SK-N-SH (cell line): ENCODE results near the gene PTPRG. TPM values are rescaled to one million over a fixed set of nuclear protein-coding genes. Genes with fewer than 3 reads are reported as not detected.

Experiments used
- CTCF ChIA-PET: fragments of 300-600, 350-600 bp; formaldehyde crosslinking; extraction: SDS; loops from one replicate; lab custom pipeline; 2021; lab: Yijun Ruan, JAX
- POLR2A ChIA-PET: fragments of 350-600 bp; sonication (Branson Sonifier 250); formaldehyde crosslinking; extraction: SDS; loops from one replicate; lab custom pipeline; 2020; ENCODE audit warnings: antibody characterized with exemption, inconsistent platforms; lab: Yijun Ruan, JAX
- DNase-seq: peaks from one replicate; pipeline ENCODE4 v3.0.0; 2012
- H2AFZ ChIP-seq: fragments of 200-600 bp; sonication (generic); 2 replicates; pipeline ENCODE4 v1.8.1; 2016; ENCODE audit warnings: antibody characterized with exemption, mild to moderate bottlenecking, low read depth
- H3F3A ChIP-seq: fragments of 200-600 bp; sonication (generic); replicated peaks from 2 replicates; pipeline ENCODE3; 2016; ENCODE audit warnings: antibody characterized with exemption, mild to moderate bottlenecking; ENCODE audit not compliant: insufficient read depth
- H3K27ac ChIP-seq, 2 experiments: fragments of 200-500 bp in 1 of 2; fragments of 200-600 bp in 1 of 2; sonication (Bioruptor generic) in 1 of 2; sonication (generic), shearing (Covaris generic) in 1 of 2; 2 replicates each; pipeline versions ENCODE4 v1.5.1 to v1.6.1; 2014 to 2016; ENCODE audit warnings: low read depth in 2 of 2, inconsistent platforms in 1 of 2, low read length in 1 of 2, mild to moderate bottlenecking in 1 of 2, mixed read lengths in 1 of 2
- H3K27me3 ChIP-seq: fragments of 200-600 bp; sonication (generic), shearing (Covaris generic); 2 replicates; pipeline ENCODE4 v1.6.1; 2016; ENCODE audit warnings: mixed run types; ENCODE audit not compliant: insufficient read depth
- H3K36me3 ChIP-seq, 2 experiments: fragments of 200-500 bp in 1 of 2; fragments of 200-600 bp in 1 of 2; sonication (Bioruptor generic) in 1 of 2; sonication (generic) in 1 of 2; replicated peaks in 1 of 2; 2 replicates each; pipeline versions ENCODE3 to v1.5.1; 2014 to 2016; ENCODE audit warnings: low read length in 1 of 2, mild to moderate bottlenecking in 1 of 2; ENCODE audit not compliant: insufficient read depth in 2 of 2, control insufficient read depth in 1 of 2
- H3K4me1 ChIP-seq, 2 experiments: fragments of 200-500 bp in 1 of 2; fragments of 200-600 bp in 1 of 2; sonication (Bioruptor generic) in 1 of 2; sonication (generic), shearing (Covaris generic) in 1 of 2; 2 replicates each; pipeline versions ENCODE4 v1.5.1 to v1.6.1; 2014 to 2016; ENCODE audit warnings: low read depth in 1 of 2, low read length in 1 of 2, mixed run types in 1 of 2; ENCODE audit not compliant: insufficient read depth in 2 of 2, control insufficient read depth in 1 of 2
- H3K4me2 ChIP-seq: fragments of 200-600 bp; sonication (generic), shearing (Covaris generic); 2 replicates; pipeline ENCODE4 v1.6.1; 2017; ENCODE audit warnings: mixed run types
- H3K4me3 ChIP-seq, 2 experiments: fragments of 200-500 bp in 1 of 2; fragments of 200-600 bp in 1 of 2; sonication (Bioruptor generic) in 1 of 2; sonication (generic), shearing (Covaris generic) in 1 of 2; 2 replicates each; pipeline versions ENCODE4 v1.5.1 to v1.8.1; 2014 to 2016; ENCODE audit warnings: low read depth in 2 of 2, inconsistent platforms in 1 of 2, low read length in 1 of 2, mild to moderate bottlenecking in 1 of 2, mixed read lengths in 1 of 2, moderate library complexity in 1 of 2
- H3K79me2 ChIP-seq: fragments of 200-600 bp; sonication (generic); 2 replicates; pipeline ENCODE4 v1.8.1; 2017; ENCODE audit warnings: mild to moderate bottlenecking; ENCODE audit not compliant: insufficient read depth
- H3K9ac ChIP-seq: fragments of 200-600 bp; sonication (generic); 2 replicates; pipeline ENCODE4 v1.6.1; 2017; ENCODE audit warnings: mixed run types
- H3K9me2 ChIP-seq: fragments of 200-600 bp; sonication (generic); 2 replicates; pipeline ENCODE4 v1.6.1; 2017; ENCODE audit warnings: mixed run types
- H3K9me3 ChIP-seq: fragments of 200-600 bp; sonication (generic); 2 replicates; pipeline ENCODE4 v1.6.1; 2017; ENCODE audit warnings: mixed run types, mild to moderate bottlenecking, moderate library complexity
- H4K20me1 ChIP-seq: fragments of 200-600 bp; sonication (generic); 2 replicates; pipeline ENCODE4 v1.6.1; 2017; ENCODE audit warnings: mild to moderate bottlenecking, mixed run types; ENCODE audit not compliant: insufficient read depth
- CHD2 ChIP-seq: fragments of 150-350 bp; IDR thresholded peaks from 2 replicates; pipeline ENCODE4 v1.6.1; 2018; ENCODE audit warnings: low read length; ENCODE audit not compliant: partially characterized antibody
- ELF1 ChIP-seq: IDR thresholded peaks from 2 replicates; pipeline ENCODE4 v1.4.0; 2012
- EZH2phosphoT487 ChIP-seq: fragments of 200-600 bp; sonication (generic); IDR thresholded peaks from 2 replicates; pipeline ENCODE4 v1.6.1; 2017; ENCODE audit warnings: low read depth, mixed run types, mild to moderate bottlenecking, antibody characterized with exemption, moderate library complexity, borderline replicate concordance
- FOSL2 ChIP-seq: IDR thresholded peaks from 2 replicates; pipeline ENCODE4 v1.4.0; 2012; ENCODE audit warnings: low read depth, mild to moderate bottlenecking, moderate library complexity, borderline replicate concordance
- FOXJ3 ChIP-seq: sonication (generic); formaldehyde crosslinking; IDR thresholded peaks from 2 replicates; pipeline ENCODE4 v1.5.1; 2020; ENCODE audit warnings: mild to moderate bottlenecking, missing genetic modification reagents
- FOXM1 ChIP-seq: IDR thresholded peaks from 2 replicates; pipeline ENCODE4 v1.4.0; 2012; ENCODE audit warnings: low read depth, mild to moderate bottlenecking
- GABPA ChIP-seq: IDR thresholded peaks from 2 replicates; pipeline ENCODE4 v1.4.0; 2012; ENCODE audit warnings: low read depth, mild to moderate bottlenecking
- GATA2 ChIP-seq: sonication (generic); formaldehyde crosslinking; IDR thresholded peaks from 2 replicates; pipeline ENCODE4 v1.5.0; 2020; ENCODE audit warnings: mild to moderate bottlenecking, missing genetic modification reagents
- JUND ChIP-seq: IDR thresholded peaks from 2 replicates; pipeline ENCODE4 v1.4.0; 2012
- MAX ChIP-seq: IDR thresholded peaks from 2 replicates; pipeline ENCODE4 v1.4.0; 2012; ENCODE audit warnings: low read depth
- MEF2A ChIP-seq: IDR thresholded peaks from 2 replicates; pipeline ENCODE4 v1.4.0; 2012; ENCODE audit warnings: low read depth, borderline replicate concordance
- NRF1 ChIP-seq: IDR thresholded peaks from 2 replicates; pipeline ENCODE4 v1.6.1; 2012; ENCODE audit warnings: low read depth, mild to moderate bottlenecking, low read length
- RFX5 ChIP-seq: IDR thresholded peaks from 2 replicates; pipeline ENCODE4 v1.6.1; 2012; ENCODE audit warnings: mild to moderate bottlenecking, improper control_type of control experiment, low read length
- RXRA ChIP-seq: IDR thresholded peaks from 2 replicates; pipeline ENCODE4 v1.4.0; 2012; ENCODE audit warnings: low read depth, mild to moderate bottlenecking, borderline replicate concordance
- SMC3 ChIP-seq: IDR thresholded peaks from 2 replicates; pipeline ENCODE4 v1.6.1; 2012; ENCODE audit warnings: low read depth, low read length, improper control_type of control experiment
- TAF1 ChIP-seq: IDR thresholded peaks from 2 replicates; pipeline ENCODE4 v1.6.1; 2012; ENCODE audit warnings: low read depth, mild to moderate bottlenecking, low read length, moderate library complexity, borderline replicate concordance
- TCF12 ChIP-seq: IDR thresholded peaks from 2 replicates; pipeline ENCODE4 v1.4.0; 2012
- YY1 ChIP-seq: IDR thresholded peaks from 2 replicates; pipeline ENCODE4 v1.4.0; 2012; ENCODE audit warnings: low read depth, mild to moderate bottlenecking
- WGBS: methylation state at CpG from one replicate; pipeline ENCODE4 v1.1.6; 2017; ENCODE audit warnings: low lambda C conversion rate; 5-methylcytosine and 5-hydroxymethylcytosine counted together
- polyA plus RNA-seq, 3 experiments: library from polyadenylated mRNA; depleted of rRNA; stranded (reverse); fragments of >200 nt; gene quantifications; 2 replicates each; pipeline ENCODE4 v1.2.3, GENCODE V29; 2012
- TF ChIP-seq, protein P1 (sequence below): fragments of 200-600 bp; sonication (generic); IDR thresholded peaks from 2 replicates; pipeline ENCODE4 v1.6.1; 2017; ENCODE audit warnings: antibody characterized with exemption, mild to moderate bottlenecking, moderate library complexity
- TF ChIP-seq, protein P2 (sequence below): fragments of 150-350 bp; IDR thresholded peaks from 2 replicates; pipeline ENCODE4 v1.6.1; 2017; ENCODE audit warnings: antibody characterized with exemption, low read length, low read depth, borderline replicate concordance

The PTPRG gene
- polyA plus RNA-seq, 1 of the 3 experiments (the other 2 are of a cell fraction): 14.1 TPM

DNA sequence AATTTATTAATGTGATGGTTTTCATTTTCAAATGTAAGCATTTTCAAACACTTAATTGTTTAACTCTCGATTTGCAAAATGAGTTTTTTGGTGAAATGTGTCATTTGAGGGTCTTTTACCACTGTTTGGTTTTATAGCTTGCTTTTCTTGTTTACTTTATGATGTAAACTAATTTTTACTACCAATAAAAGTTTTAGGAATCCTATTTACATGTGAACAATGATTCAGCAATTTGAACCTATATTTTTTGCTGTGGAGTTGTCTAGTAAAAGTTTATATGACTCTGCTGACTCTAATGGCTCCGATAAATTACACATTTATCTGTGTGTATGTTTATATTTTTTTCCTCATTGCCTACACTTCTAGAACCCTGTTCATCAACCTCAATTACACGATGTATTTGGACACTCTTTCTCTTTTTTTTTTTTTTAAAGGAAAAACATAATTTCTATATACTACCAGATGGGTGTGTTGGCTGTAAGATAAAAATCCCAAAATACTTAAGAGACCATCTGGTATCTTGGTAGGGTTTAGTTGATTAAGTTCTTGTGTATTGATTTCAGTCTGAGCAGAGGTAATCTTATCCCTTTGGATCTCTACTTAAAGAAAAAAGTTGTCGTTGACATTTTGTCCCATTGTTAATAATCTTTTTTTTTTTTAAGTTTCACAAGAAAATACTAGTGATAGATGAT is 89.5 kb downstream of the PTPRG start (continued):
- TF ChIP-seq, protein P1, sequence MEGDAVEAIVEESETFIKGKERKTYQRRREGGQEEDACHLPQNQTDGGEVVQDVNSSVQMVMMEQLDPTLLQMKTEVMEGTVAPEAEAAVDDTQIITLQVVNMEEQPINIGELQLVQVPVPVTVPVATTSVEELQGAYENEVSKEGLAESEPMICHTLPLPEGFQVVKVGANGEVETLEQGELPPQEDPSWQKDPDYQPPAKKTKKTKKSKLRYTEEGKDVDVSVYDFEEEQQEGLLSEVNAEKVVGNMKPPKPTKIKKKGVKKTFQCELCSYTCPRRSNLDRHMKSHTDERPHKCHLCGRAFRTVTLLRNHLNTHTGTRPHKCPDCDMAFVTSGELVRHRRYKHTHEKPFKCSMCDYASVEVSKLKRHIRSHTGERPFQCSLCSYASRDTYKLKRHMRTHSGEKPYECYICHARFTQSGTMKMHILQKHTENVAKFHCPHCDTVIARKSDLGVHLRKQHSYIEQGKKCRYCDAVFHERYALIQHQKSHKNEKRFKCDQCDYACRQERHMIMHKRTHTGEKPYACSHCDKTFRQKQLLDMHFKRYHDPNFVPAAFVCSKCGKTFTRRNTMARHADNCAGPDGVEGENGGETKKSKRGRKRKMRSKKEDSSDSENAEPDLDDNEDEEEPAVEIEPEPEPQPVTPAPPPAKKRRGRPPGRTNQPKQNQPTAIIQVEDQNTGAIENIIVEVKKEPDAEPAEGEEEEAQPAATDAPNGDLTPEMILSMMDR: no peak
- no peak for TF ChIP-seq GATA2 (CRISPR knock-in tag)

GRCh38 chr3:61657689-61658088 is 96.3 kb downstream of the PTPRG start:
- DNase-seq: no peak
- H3K27ac ChIP-seq: no peak overlapping the region
- H3F3A ChIP-seq: no peaks in the 10 kb centered on the region
- no peaks in the 10 kb centered on the region for H3K9me2 ChIP-seq
- CTCF ChIA-PET: no interaction called here
- H3K27me3 ChIP-seq: no peaks in the 10 kb centered on the region
- H3K4me2 ChIP-seq: no peak overlapping the region
- no peak overlapping the region for H3K9ac ChIP-seq
- no peaks in the 10 kb centered on the region for H3K36me3 ChIP-seq
- H2AFZ ChIP-seq: no peak overlapping the region
- H4K20me1 ChIP-seq: no peaks in the 10 kb centered on the region
- POLR2A ChIA-PET: no interaction called here
- H3K4me3 ChIP-seq: no peak overlapping the region
- H3K79me2 ChIP-seq: peaks cover 33% of the 10 kb centered on the region
- H3K9me3 ChIP-seq: no peaks in the 10 kb centered on the region
- H3K4me1 ChIP-seq: no peaks in the 10 kb centered on the region; a peak in 1 of 4 replicates
- TF ChIP-seq TAF1 (no peak), SMC3 (no peak), CHD2 (no peak), MAX (no peak), MEF2A (no peak), YY1 (no peak), FOXM1 (no peak), FOSL2 (no peak), GATA2 (CRISPR knock-in tag) (no peak), TCF12 (no peak), RXRA (no peak), GABPA (no peak), FOXJ3 (CRISPR knock-in tag) (no peak), RFX5 (no peak), ELF1 (no peak), JUND (no peak), NRF1 (no peak), EZH2phosphoT487 (no peak)
- TF ChIP-seq, protein P2, sequence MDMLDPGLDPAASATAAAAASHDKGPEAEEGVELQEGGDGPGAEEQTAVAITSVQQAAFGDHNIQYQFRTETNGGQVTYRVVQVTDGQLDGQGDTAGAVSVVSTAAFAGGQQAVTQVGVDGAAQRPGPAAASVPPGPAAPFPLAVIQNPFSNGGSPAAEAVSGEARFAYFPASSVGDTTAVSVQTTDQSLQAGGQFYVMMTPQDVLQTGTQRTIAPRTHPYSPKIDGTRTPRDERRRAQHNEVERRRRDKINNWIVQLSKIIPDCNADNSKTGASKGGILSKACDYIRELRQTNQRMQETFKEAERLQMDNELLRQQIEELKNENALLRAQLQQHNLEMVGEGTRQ: no peak
- TF ChIP-seq, protein P1: no peak
- 72% methylated on average over 4 of the region's 4 CpGs for WGBS
